ENCODE data around the gene GALNT18. TPM values are rescaled to one million over a fixed set of nuclear protein-coding genes. Genes with fewer than 3 reads are reported as not detected.

Gene GALNT18
- total and polyA plus RNA-seq, 4 donors: 17.7 to 109 (median 63.7) TPM

DNA sequence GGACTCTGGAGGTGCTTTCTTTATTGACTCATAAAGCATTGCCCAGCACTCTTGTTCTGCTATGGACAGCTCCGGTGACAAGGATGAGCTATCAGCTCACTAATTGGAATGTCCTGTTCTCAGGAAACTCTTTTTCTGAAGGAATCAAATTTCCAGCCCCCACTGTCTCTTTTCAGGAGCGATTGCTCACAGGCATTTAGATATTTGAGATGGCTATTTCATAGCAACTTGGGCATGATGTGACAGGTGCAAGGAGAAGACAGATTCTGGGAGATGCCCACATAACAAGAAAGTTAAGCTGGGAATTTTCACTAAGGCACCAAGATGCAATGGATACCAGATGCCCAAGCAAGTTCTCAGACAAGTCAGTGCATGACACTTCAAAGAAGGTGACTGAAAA lies 145.3 kb downstream of the GALNT18 start:
- H3K4me3 ChIP-seq: no peak overlapping the region
- ATAC-seq (ENCODE audit: insufficient read depth, low FRiP score) (no peak), DNase-seq (no peak)
- TF ChIP-seq, protein P1, sequence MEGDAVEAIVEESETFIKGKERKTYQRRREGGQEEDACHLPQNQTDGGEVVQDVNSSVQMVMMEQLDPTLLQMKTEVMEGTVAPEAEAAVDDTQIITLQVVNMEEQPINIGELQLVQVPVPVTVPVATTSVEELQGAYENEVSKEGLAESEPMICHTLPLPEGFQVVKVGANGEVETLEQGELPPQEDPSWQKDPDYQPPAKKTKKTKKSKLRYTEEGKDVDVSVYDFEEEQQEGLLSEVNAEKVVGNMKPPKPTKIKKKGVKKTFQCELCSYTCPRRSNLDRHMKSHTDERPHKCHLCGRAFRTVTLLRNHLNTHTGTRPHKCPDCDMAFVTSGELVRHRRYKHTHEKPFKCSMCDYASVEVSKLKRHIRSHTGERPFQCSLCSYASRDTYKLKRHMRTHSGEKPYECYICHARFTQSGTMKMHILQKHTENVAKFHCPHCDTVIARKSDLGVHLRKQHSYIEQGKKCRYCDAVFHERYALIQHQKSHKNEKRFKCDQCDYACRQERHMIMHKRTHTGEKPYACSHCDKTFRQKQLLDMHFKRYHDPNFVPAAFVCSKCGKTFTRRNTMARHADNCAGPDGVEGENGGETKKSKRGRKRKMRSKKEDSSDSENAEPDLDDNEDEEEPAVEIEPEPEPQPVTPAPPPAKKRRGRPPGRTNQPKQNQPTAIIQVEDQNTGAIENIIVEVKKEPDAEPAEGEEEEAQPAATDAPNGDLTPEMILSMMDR (IDR thresholded peaks at IDR 0.05; ENCODE audit: control extremely low read depth, extremely low read depth): no peak
- no peaks in the 10 kb centered on the region for H3K36me3 ChIP-seq (ENCODE audit: control insufficient read depth in 4 of 4, insufficient read depth in 4 of 4, low read length in 4 of 4)
- no peak overlapping the region for H3K27ac ChIP-seq (ENCODE audit: low read depth in 1 of 2, low read length in 1 of 2)
- H3K9me3 ChIP-seq (ENCODE audit: control insufficient read depth in 4 of 4, insufficient read depth in 3 of 4, low read length in 3 of 4): no peaks in the 10 kb centered on the region
- peaks cover 0 to 7% (median 0%) of the 10 kb centered on the region in 5 donors for H3K4me1 ChIP-seq (ENCODE audit: control insufficient read depth in 5 of 5, insufficient read depth in 5 of 5, low read length in 5 of 5)
- H3K27me3 ChIP-seq (ENCODE audit: control insufficient read depth in 3 of 3, insufficient read depth in 3 of 3, low read length in 2 of 3): no peaks in the 10 kb centered on the region
- H3K9ac ChIP-seq (ENCODE audit: insufficient read depth in 1 of 2, low read length in 2 of 2): no peak overlapping the region
- 88 to 92% methylated on average over 2 of the region's 2 CpGs for WGBS, 2 donors

DNA sequence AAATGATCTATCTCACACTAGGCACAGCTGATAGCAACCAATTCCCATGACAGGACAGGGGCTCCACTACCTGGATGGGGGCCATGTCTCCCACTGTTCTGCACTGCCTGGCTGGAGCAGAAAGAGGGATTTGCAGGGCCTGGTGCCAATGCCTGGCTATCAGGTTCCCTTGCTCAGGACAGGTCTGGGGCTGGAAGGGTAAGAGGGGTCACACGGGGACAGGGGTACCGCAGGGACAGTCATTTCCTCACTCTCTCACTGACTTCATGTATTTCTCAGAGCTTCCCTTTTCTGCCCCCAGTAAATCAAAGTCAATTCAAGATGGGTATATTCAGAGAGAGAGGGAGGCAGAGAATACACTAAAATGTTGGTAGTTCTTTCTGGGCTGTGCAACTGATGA lies 149.7 kb downstream of the GALNT18 start:
- H3K9ac ChIP-seq (ENCODE audit: insufficient read depth in 1 of 2, low read length in 2 of 2): no peak overlapping the region
- peaks cover 0 to 7% (median 0%) of the 10 kb centered on the region in 5 donors for H3K4me1 ChIP-seq (ENCODE audit: control insufficient read depth in 5 of 5, insufficient read depth in 5 of 5, low read length in 5 of 5)
- ATAC-seq (ENCODE audit: insufficient read depth, low FRiP score) (no peak), DNase-seq (no peak)
- no peaks in the 10 kb centered on the region for H3K36me3 ChIP-seq (ENCODE audit: control insufficient read depth in 4 of 4, insufficient read depth in 4 of 4, low read length in 4 of 4)
- TF ChIP-seq, protein P1 (IDR thresholded peaks at IDR 0.05; ENCODE audit: control extremely low read depth, extremely low read depth): no peak
- no peaks in the 10 kb centered on the region for H3K9me3 ChIP-seq (ENCODE audit: control insufficient read depth in 4 of 4, insufficient read depth in 3 of 4, low read length in 3 of 4)
- no peak overlapping the region for H3K4me3 ChIP-seq
- H3K27ac ChIP-seq (ENCODE audit: low read depth in 1 of 2, low read length in 1 of 2): no peak overlapping the region
- 17 to 59% methylated on average over 2 of the region's 2 CpGs for WGBS, 2 donors
- no peaks in the 10 kb centered on the region for H3K27me3 ChIP-seq (ENCODE audit: control insufficient read depth in 3 of 3, insufficient read depth in 3 of 3, low read length in 2 of 3)

DNA sequence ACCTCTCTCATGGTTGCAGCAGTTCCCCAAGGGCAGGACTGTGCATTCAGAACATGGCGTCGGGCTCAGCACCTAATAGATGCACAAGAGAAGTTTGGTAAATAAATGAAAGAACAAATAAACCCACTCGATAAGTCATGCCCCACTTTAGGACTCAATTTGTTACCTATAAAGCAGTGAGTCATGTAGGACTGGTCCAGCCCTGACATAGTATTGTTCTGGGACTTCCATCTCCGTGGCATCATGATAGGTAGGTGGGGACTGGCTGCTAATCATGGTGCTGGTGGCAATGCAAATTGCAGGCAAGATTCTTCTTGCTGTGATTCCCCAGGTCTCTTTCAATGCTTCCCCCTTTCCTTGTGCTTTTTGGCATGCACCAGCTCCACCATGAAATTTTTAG lies 150.6 kb downstream of the GALNT18 start:
- Histone ChIP-seq H3K36me3 (ENCODE audit: control insufficient read depth in 4 of 4, insufficient read depth in 4 of 4, low read length in 4 of 4) (no peaks in the 10 kb centered on the region), H3K4me1 (ENCODE audit: control insufficient read depth in 5 of 5, insufficient read depth in 5 of 5, low read length in 5 of 5) (peaks cover 0 to 6% (median 0%) of the 10 kb centered on the region in 5 donors), H3K9me3 (ENCODE audit: control insufficient read depth in 4 of 4, insufficient read depth in 3 of 4, low read length in 3 of 4) (no peaks in the 10 kb centered on the region), H3K27ac (ENCODE audit: low read depth in 1 of 2, low read length in 1 of 2) (no peak overlapping the region), H3K9ac (ENCODE audit: insufficient read depth in 1 of 2, low read length in 2 of 2) (no peak overlapping the region), H3K4me3 (no peak overlapping the region), H3K27me3 (ENCODE audit: control insufficient read depth in 3 of 3, insufficient read depth in 3 of 3, low read length in 2 of 3) (no peaks in the 10 kb centered on the region)
- 71 to 74% methylated on average over 4 of the region's 4 CpGs for WGBS, 2 donors
- no peak for DNase-seq
- TF ChIP-seq, protein P1 (IDR thresholded peaks at IDR 0.05; ENCODE audit: control extremely low read depth, extremely low read depth): no peak
- no peak for ATAC-seq (ENCODE audit: insufficient read depth, low FRiP score)

DNA sequence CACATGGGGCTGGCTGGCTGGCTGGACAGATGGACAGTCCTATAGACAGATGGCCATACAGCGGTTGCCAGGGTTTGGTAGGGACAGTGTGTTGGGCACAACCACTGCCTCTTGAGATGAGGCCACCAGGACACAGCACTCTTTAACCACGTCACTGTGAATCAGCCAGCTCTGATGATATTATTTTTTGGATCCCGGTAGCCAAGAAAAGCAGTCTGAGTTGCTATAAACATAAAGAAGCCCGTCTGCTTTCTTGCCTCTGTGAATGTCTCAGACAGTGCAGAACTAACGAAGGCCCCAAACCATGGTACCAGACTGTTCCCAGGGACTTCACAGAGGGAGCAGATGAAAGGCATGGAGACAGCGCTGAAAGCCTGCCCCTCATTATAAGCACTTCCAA lies 152.9 kb downstream of the GALNT18 start:
- DNase-seq: no peak
- Histone ChIP-seq H3K36me3 (ENCODE audit: control insufficient read depth in 4 of 4, insufficient read depth in 4 of 4, low read length in 4 of 4) (no peaks in the 10 kb centered on the region), H3K9ac (ENCODE audit: insufficient read depth in 1 of 2, low read length in 2 of 2) (no peak overlapping the region), H3K9me3 (ENCODE audit: control insufficient read depth in 4 of 4, insufficient read depth in 3 of 4, low read length in 3 of 4) (no peaks in the 10 kb centered on the region), H3K4me1 (ENCODE audit: control insufficient read depth in 5 of 5, insufficient read depth in 5 of 5, low read length in 5 of 5) (peaks cover 0 to 6% (median 3%) of the 10 kb centered on the region in 5 donors), H3K27me3 (ENCODE audit: control insufficient read depth in 3 of 3, insufficient read depth in 3 of 3, low read length in 2 of 3) (no peaks in the 10 kb centered on the region), H3K27ac (ENCODE audit: low read depth in 1 of 2, low read length in 1 of 2) (no peak overlapping the region), H3K4me3 (no peak overlapping the region)
- no peak for ATAC-seq (ENCODE audit: insufficient read depth, low FRiP score)
- TF ChIP-seq, protein P1 (IDR thresholded peaks at IDR 0.05; ENCODE audit: control extremely low read depth, extremely low read depth): no peak
- WGBS, 2 donors: 88 to 93% methylated on average over 6 of the region's 6 CpGs
